Adrenal gland (tissue), 5 donors: ENCODE measurements around the gene TSPAN2.

Source experiments
- CTCF ChIP-seq, 6 experiments: fragments of 450-650 bp in 4 of 6; fragments of 200-600 bp in 2 of 6; sonication (generic) in 1 of 6; IDR thresholded peaks; 1 replicate in 5 of 6; 2 replicates in 1 of 6; pipeline versions ENCODE4 v1.5.1 to v1.8.0; 2016 to 2021; ENCODE audit warnings: antibody characterized with exemption in 6 of 6, mild to moderate bottlenecking in 2 of 6, moderate library complexity in 1 of 6
- POLR2A ChIP-seq, 2 donors: fragments of 450-650 bp; IDR thresholded peaks; one replicate each; pipeline ENCODE4 v1.6.1; 2017; ENCODE audit warnings: antibody characterized with exemption in 2 of 2, mild to moderate bottlenecking in 2 of 2, moderate library complexity in 1 of 2
- donor health status: DM: no; HTN: no; CAD: no.

- TF ChIP-seq POLR2A (IDR thresholded peaks at IDR 0.05) (no peak), CTCF (IDR thresholded peaks at IDR 0.05) (no peak)
Observed at GRCh38 chr1:115118611-115119010, 29.3 kb upstream of the TSPAN2 start.
